ENCODE data around the gene PDZD2. TPM values are rescaled to one million over a fixed set of nuclear protein-coding genes. Genes with fewer than 3 reads are reported as not detected.

PDZD2 gene
- total and polyA plus RNA-seq, 2 experiments from 2014 or later: 1.7 to 4.0 TPM

- WGBS (ENCODE audit: low lambda C conversion rate, missing lambda C conversion rate): 100% methylated on average over 1 of the region's 1 CpG
- Histone ChIP-seq H3K4me1 (ENCODE audit: insufficient read depth) (no peaks in the 10 kb centered on the region), H3K79me2 (peaks cover 95% of the 10 kb centered on the region)
These were observed 496.2 kb downstream of the PDZD2 start for GRCh38 chr5:32135086-32135485.

GRCh38 chr5:32136342-32136741, 497.4 kb downstream of the PDZD2 start:
- no peak overlapping the region for H3K4me3 ChIP-seq
- peaks cover 95% of the 10 kb centered on the region for H3K79me2 ChIP-seq
- H3K4me2 ChIP-seq: no peak overlapping the region
- no peak for DNase-seq (ENCODE audit: low spot score)
- H2AFZ ChIP-seq: no peak overlapping the region
- no peak overlapping the region for H3K27ac ChIP-seq
- peaks cover 57% of the 10 kb centered on the region for H4K20me1 ChIP-seq (ENCODE audit: insufficient read depth, poor library complexity, severe bottlenecking)
- TF ChIP-seq CTCF (IDR thresholded peaks at IDR 0.05; ENCODE audit: poor library complexity): no peak
- no peak for TF ChIP-seq EZH2 (IDR thresholded peaks at IDR 0.05; ENCODE audit: borderline replicate concordance)
- TF ChIP-seq EZH2phosphoT487 (IDR thresholded peaks at IDR 0.05; ENCODE audit: low read depth, severe bottlenecking, unreplicated experiment): no peak
- no peaks in the 10 kb centered on the region for H3K36me3 ChIP-seq (replicated peaks; ENCODE audit: insufficient read depth, low read depth)
- no peaks in the 10 kb centered on the region for H3K27me3 ChIP-seq
- H3K4me1 ChIP-seq (ENCODE audit: insufficient read depth): no peaks in the 10 kb centered on the region
- 79% methylated on average over 7 of the region's 7 CpGs for WGBS (ENCODE audit: low lambda C conversion rate, missing lambda C conversion rate)
- no peaks in the 10 kb centered on the region for H3K9me2 ChIP-seq (replicated peaks; ENCODE audit: insufficient read depth)
- no peaks in the 10 kb centered on the region for H3K9me3 ChIP-seq (ENCODE audit: low read depth)

More at GRCh38 chr5:32135086-32135485, 496.2 kb downstream of the PDZD2 start:
- no peak for DNase-seq (ENCODE audit: low spot score)
- Histone ChIP-seq H3K36me3 (replicated peaks; ENCODE audit: insufficient read depth, low read depth) (no peaks in the 10 kb centered on the region), H3K27ac (no peak overlapping the region), H3K9me3 (ENCODE audit: low read depth) (no peaks in the 10 kb centered on the region), H3K4me2 (no peak overlapping the region), H4K20me1 (ENCODE audit: insufficient read depth, poor library complexity, severe bottlenecking) (peaks cover 53% of the 10 kb centered on the region), H3K27me3 (no peaks in the 10 kb centered on the region), H3K9me2 (replicated peaks; ENCODE audit: insufficient read depth) (no peaks in the 10 kb centered on the region), H2AFZ (no peak overlapping the region), H3K4me3 (no peak overlapping the region)
- no peak for TF ChIP-seq EZH2phosphoT487 (IDR thresholded peaks at IDR 0.05; ENCODE audit: low read depth, severe bottlenecking, unreplicated experiment)
- no peak for TF ChIP-seq CTCF (IDR thresholded peaks at IDR 0.05; ENCODE audit: poor library complexity)
- TF ChIP-seq EZH2 (IDR thresholded peaks at IDR 0.05; ENCODE audit: borderline replicate concordance): no peak

GRCh38 chr5:32138839-32139493, 500.0 kb downstream of the PDZD2 start:
- H4K20me1 ChIP-seq (ENCODE audit: insufficient read depth, poor library complexity, severe bottlenecking): peaks cover 48% of the 10 kb centered on the region
- no peak overlapping the region for H3K4me3 ChIP-seq
- no peak overlapping the region for H3K27ac ChIP-seq
- no peak for TF ChIP-seq CTCF (IDR thresholded peaks at IDR 0.05; ENCODE audit: poor library complexity)
- TF ChIP-seq EZH2phosphoT487 (IDR thresholded peaks at IDR 0.05; ENCODE audit: low read depth, severe bottlenecking, unreplicated experiment): no peak
- TF ChIP-seq EZH2 (IDR thresholded peaks at IDR 0.05; ENCODE audit: borderline replicate concordance): no peak
- peaks cover 80% of the 10 kb centered on the region for H3K79me2 ChIP-seq
- no peaks in the 10 kb centered on the region for H3K9me3 ChIP-seq (ENCODE audit: low read depth)
- no peak for DNase-seq (ENCODE audit: low spot score)
- H3K9me2 ChIP-seq (replicated peaks; ENCODE audit: insufficient read depth): no peaks in the 10 kb centered on the region
- no peak overlapping the region for H2AFZ ChIP-seq
- H3K4me1 ChIP-seq (ENCODE audit: insufficient read depth): no peaks in the 10 kb centered on the region
- H3K36me3 ChIP-seq (replicated peaks; ENCODE audit: insufficient read depth, low read depth): no peaks in the 10 kb centered on the region
- WGBS (ENCODE audit: low lambda C conversion rate, missing lambda C conversion rate): 97% methylated on average over 7 of the region's 7 CpGs
- H3K27me3 ChIP-seq: no peaks in the 10 kb centered on the region
- H3K4me2 ChIP-seq: no peak overlapping the region

Measured in hepatocyte (in vitro differentiated cells).